ENCODE measurements around the gene UBAP2. TPM values are rescaled to one million over a fixed set of nuclear protein-coding genes. Genes with fewer than 3 reads are reported as not detected.
A peak's percentile ranks its signal among the peaks of the same experiment; 100 is the strongest.

The UBAP2 gene
- total RNA-seq, 4 donors from 2014 or later = 29.7 to 36.9 (median 34.3) TPM

GRCh38 chr9:33877727-33878489, 170.8 kb downstream of the UBAP2 start:
- Histone ChIP-seq H3K4me3 (no peak overlapping the region), H3K27me3 (no peaks in the 10 kb centered on the region), H3K36me3 (no peaks in the 10 kb centered on the region), H3K27ac (no peak overlapping the region), H3K4me1 (peaks cover 0 to 82% (median 9%) of the 10 kb centered on the region in 4 donors), H3K9me3 (no peaks in the 10 kb centered on the region)
- no peak for DNase-seq (ENCODE audit: low spot score in 2 of 2)
- TF ChIP-seq POLR2A (IDR thresholded peaks at IDR 0.05) (no peak), CTCF (IDR thresholded peaks at IDR 0.05) (no peak), EP300 (IDR thresholded peaks at IDR 0.05) (no peak)
- 79 to 84% methylated on average over 10 of the region's 10 CpGs for WGBS, 2 donors

Small RNA genes lying within 50 kb of the gene (small RNA-seq; reads per million reads assigned to genes)
- gene RN7SKP114 (not detected), gene SNORD121A (31.7 reads per million, percentile 94 among the genes with 10 or more reads in this experiment), gene SNORD121B (not detected)

Other genes starting within 250 kb of the UBAP2 start
- 10 to 100 TPM; 23.2 to 28.4 (median 25.9) TPM for gene UBE2R2, start 231.7 kb downstream of the UBAP2 start, total RNA-seq
- 10 to 100 TPM; 21.3 to 34.9 (median 24.2) TPM for gene DCAF12, start 77.8 kb upstream of the UBAP2 start, total RNA-seq
- 10 to 100 TPM; 36.7 to 46.1 (median 38.3) TPM for gene UBAP1, start 130.2 kb upstream of the UBAP2 start, total RNA-seq

All from tibial nerve (tissue), 4 donors.